ENCODE data around the gene RHEB.

- TF ChIP-seq, protein P1, sequence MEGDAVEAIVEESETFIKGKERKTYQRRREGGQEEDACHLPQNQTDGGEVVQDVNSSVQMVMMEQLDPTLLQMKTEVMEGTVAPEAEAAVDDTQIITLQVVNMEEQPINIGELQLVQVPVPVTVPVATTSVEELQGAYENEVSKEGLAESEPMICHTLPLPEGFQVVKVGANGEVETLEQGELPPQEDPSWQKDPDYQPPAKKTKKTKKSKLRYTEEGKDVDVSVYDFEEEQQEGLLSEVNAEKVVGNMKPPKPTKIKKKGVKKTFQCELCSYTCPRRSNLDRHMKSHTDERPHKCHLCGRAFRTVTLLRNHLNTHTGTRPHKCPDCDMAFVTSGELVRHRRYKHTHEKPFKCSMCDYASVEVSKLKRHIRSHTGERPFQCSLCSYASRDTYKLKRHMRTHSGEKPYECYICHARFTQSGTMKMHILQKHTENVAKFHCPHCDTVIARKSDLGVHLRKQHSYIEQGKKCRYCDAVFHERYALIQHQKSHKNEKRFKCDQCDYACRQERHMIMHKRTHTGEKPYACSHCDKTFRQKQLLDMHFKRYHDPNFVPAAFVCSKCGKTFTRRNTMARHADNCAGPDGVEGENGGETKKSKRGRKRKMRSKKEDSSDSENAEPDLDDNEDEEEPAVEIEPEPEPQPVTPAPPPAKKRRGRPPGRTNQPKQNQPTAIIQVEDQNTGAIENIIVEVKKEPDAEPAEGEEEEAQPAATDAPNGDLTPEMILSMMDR (IDR thresholded peaks at IDR 0.05), result no peak
- no peak for TF ChIP-seq POLR2A (IDR thresholded peaks at IDR 0.05)
Measured at GRCh38 chr7:151456782-151457181, 62.9 kb downstream of the RHEB start.

Data from esophagus squamous epithelium (tissue), 4 donors.